GM12878 (cell line): ENCODE data around the gene NUBPL. TPM values are rescaled to one million over a fixed set of nuclear protein-coding genes. Genes with fewer than 3 reads are reported as not detected.

ENCODE experiments used
- ATAC-seq: fragments of 200-7000 bp; cut with Tn5 transposase; 3 replicates; pipeline ENCODE4 v1.9.1; 2020; ENCODE audit warnings: mild to moderate bottlenecking, moderate library complexity
- BruUV-seq: library from RNA; stranded (reverse); fragments of 400-500 nt; replicated peaks from 2 replicates; lab custom pipeline; 2021; lab: Mats Ljungman, UMichigan
- CTCF ChIA-PET: fragments of 300-600 bp; sonication (Branson Sonifier 250); formaldehyde crosslinking; extraction: SDS; loops from one replicate; lab custom pipeline; 2021; ENCODE audit warnings: inconsistent platforms; lab: Yijun Ruan, JAX
- POLR2A ChIA-PET: fragments of 350-600 bp; formaldehyde crosslinking; extraction: SDS; loops from one replicate; lab custom pipeline; 2021; ENCODE audit warnings: inconsistent platforms; lab: Charles Lee
- RAD21 ChIA-PET: fragments of 300-600 bp; sonication (Branson Sonifier 250); formaldehyde crosslinking; loops from one replicate; lab custom pipeline; 2023; ENCODE audit warnings: antibody characterized with exemption; ENCODE audit not compliant: unreplicated experiment; lab: Charles Lee
- SMC1A ChIA-PET: fragments of 300-600 bp; sonication (Branson Sonifier 250); formaldehyde crosslinking; loops from one replicate; lab custom pipeline; 2023; ENCODE audit not compliant: unreplicated experiment, uncharacterized antibody; lab: Charles Lee
- DNase-seq: peaks from one replicate; pipeline ENCODE4 v3.0.0-alpha.2; 2011; ENCODE audit warnings: low read depth, low spot score
- FAIRE-seq: peaks from 3 replicates; lab custom pipeline; 2011; peaks lifted over from hg19 to GRCh38; lab: Jason Lieb, UNC
- H2AFZ ChIP-seq: 2 replicates; pipeline ENCODE4 v1.6.0; 2011; ENCODE audit warnings: low read depth, low read length, control low read depth; ENCODE audit not compliant: control insufficient read depth
- H3K27ac ChIP-seq: 2 replicates; pipeline ENCODE4 v1.5.1; 2011; ENCODE audit warnings: control low read depth; ENCODE audit not compliant: control insufficient read depth, insufficient read depth
- H3K27me3 ChIP-seq, 2 experiments: replicated peaks in 1 of 2; 2 replicates each; pipeline versions ENCODE4 v1.6.0 to v1.6.1; 2011; ENCODE audit warnings: low read length in 1 of 2; ENCODE audit not compliant: control insufficient read depth in 2 of 2, insufficient read depth in 2 of 2
- H3K36me3 ChIP-seq, 2 experiments: 2 replicates each; pipeline ENCODE4 v1.5.1; 2011; ENCODE audit warnings: low read length in 1 of 2; ENCODE audit not compliant: control insufficient read depth in 2 of 2, insufficient read depth in 2 of 2
- H3K4me1 ChIP-seq: 2 replicates; pipeline ENCODE4 v1.6.1; 2011; ENCODE audit warnings: mild to moderate bottlenecking, low read length, moderate library complexity, mixed read lengths; ENCODE audit not compliant: control insufficient read depth, insufficient read depth
- H3K4me2 ChIP-seq: 2 replicates; pipeline ENCODE4 v1.6.0; 2011; ENCODE audit warnings: control low read depth; ENCODE audit not compliant: control insufficient read depth, insufficient read depth
- H3K4me3 ChIP-seq: fragments of 200-600 bp; sonication (generic); 2 replicates; pipeline ENCODE4 v1.5.1; 2016
- H3K79me2 ChIP-seq: 2 replicates; pipeline ENCODE4 v1.6.0; 2011; ENCODE audit warnings: low read length; ENCODE audit not compliant: control insufficient read depth, insufficient read depth
- H3K9ac ChIP-seq: 2 replicates; pipeline ENCODE4 v1.8.0; 2011; ENCODE audit warnings: low read length, control low read depth, mixed read lengths; ENCODE audit not compliant: control insufficient read depth, insufficient read depth
- H3K9me3 ChIP-seq: replicated peaks from 3 replicates; pipeline ENCODE4 v1.5.1; 2011; ENCODE audit warnings: mild to moderate bottlenecking, low read length; ENCODE audit not compliant: control insufficient read depth, insufficient read depth
- H4K20me1 ChIP-seq: 2 replicates; pipeline ENCODE4 v1.6.0; 2011; ENCODE audit not compliant: control insufficient read depth, insufficient read depth
- BCLAF1 ChIP-seq: fragments of 450-650 bp; IDR thresholded peaks from 2 replicates; pipeline ENCODE4 v1.6.1; 2017; ENCODE audit warnings: antibody characterized with exemption, mild to moderate bottlenecking, moderate library complexity
- BHLHE40 ChIP-seq, 2 experiments: fragments of 450-650 bp in 1 of 2; IDR thresholded peaks; 2 replicates each; pipeline ENCODE4 v1.6.1; 2011 to 2017; ENCODE audit warnings: low read depth in 2 of 2, borderline replicate concordance in 1 of 2, improper control_type of control experiment in 1 of 2, low read length in 1 of 2, mild to moderate bottlenecking in 1 of 2
- CBX5 ChIP-seq: sonication (generic); IDR thresholded peaks from 2 replicates; pipeline ENCODE4 v1.6.1; 2016; ENCODE audit warnings: low read depth, moderate library complexity, mild to moderate bottlenecking, inconsistent platforms
- CEBPB ChIP-seq, 2 experiments: fragments of 150-350 bp in 1 of 2; IDR thresholded peaks; 2 replicates each; pipeline ENCODE4 v1.6.1; 2012 to 2014; ENCODE audit warnings: low read depth in 2 of 2, low read length in 2 of 2, borderline replicate concordance in 1 of 2, inconsistent platforms in 1 of 2
- CHD2 ChIP-seq: IDR thresholded peaks from 2 replicates; pipeline ENCODE4 v1.6.1; 2011; ENCODE audit warnings: low read depth, low read length, improper control_type of control experiment, borderline replicate concordance
- EGR1 ChIP-seq, 2 experiments: IDR thresholded peaks; 1 replicate in 1 of 2; 2 replicates in 1 of 2; pipeline ENCODE4 v1.6.1; 2011 to 2012; ENCODE audit warnings: low read depth in 2 of 2, low read length in 2 of 2, borderline replicate concordance in 1 of 2, mild to moderate bottlenecking in 1 of 2, moderate library complexity in 1 of 2
- HDAC6 ChIP-seq: fragments of 200-600 bp; sonication (generic); IDR thresholded peaks from one replicate; pipeline ENCODE4 v1.8.0; 2017; ENCODE audit warnings: antibody characterized with exemption; ENCODE audit not compliant: unreplicated experiment
- KAT2A ChIP-seq: conservative IDR thresholded peaks from 2 replicates; pipeline ENCODE4 v1.6.1; 2011; ENCODE audit warnings: low read depth, low read length; ENCODE audit not compliant: control insufficient read depth
- NFYB ChIP-seq: IDR thresholded peaks from 2 replicates; pipeline ENCODE4 v1.6.1; 2011; ENCODE audit warnings: low read depth, mild to moderate bottlenecking, low read length, improper control_type of control experiment, moderate library complexity; ENCODE audit not compliant: insufficient read depth
- RBBP5 ChIP-seq: fragments of 200-600 bp; sonication (generic); conservative IDR thresholded peaks from 2 replicates; pipeline ENCODE4 v1.6.1; 2016
- SPI1 ChIP-seq: IDR thresholded peaks from 2 replicates; pipeline ENCODE4 v1.6.1; 2011; ENCODE audit warnings: low read depth, mild to moderate bottlenecking, low read length, moderate library complexity, borderline replicate concordance; ENCODE audit not compliant: insufficient read depth
- STAT1 ChIP-seq: fragments of 450-650 bp; conservative IDR thresholded peaks from 2 replicates; pipeline ENCODE4 v1.6.1; 2014; ENCODE audit warnings: antibody characterized with exemption, mild to moderate bottlenecking
- ZNF622 ChIP-seq: fragments of 450-650 bp; IDR thresholded peaks from 2 replicates; pipeline ENCODE4 v1.6.1; 2017; ENCODE audit warnings: mild to moderate bottlenecking, inconsistent platforms
- WGBS: methylation state at CpG from one replicate; pipeline ENCODE4 v1.1.6; 2016; ENCODE audit warnings: low lambda C conversion rate; ENCODE audit not compliant: insufficient replicate concordance, insufficient coverage; ENCODE audit errors: missing lambda C conversion rate; 5-methylcytosine and 5-hydroxymethylcytosine counted together
- in situ Hi-C: fragments of 300-500 bp; cut with MboI; formaldehyde crosslinking; loops from 9 replicates; pipeline ENCODE4 v1.14.3; 2018; ENCODE audit warnings: mixed read lengths
- intact Hi-C: fragments of 100-400 bp; cut with micrococcal nuclease; formaldehyde crosslinking; loops from one replicate; pipeline ENCODE4 v1.14.2; 2022; ENCODE audit not compliant: unreplicated experiment
- polyA plus RNA-seq, 11 experiments: library from polyadenylated mRNA; depleted of rRNA in 4 of 11; unstranded in 6 of 11; stranded (reverse) in 5 of 11; fragments of >200 nt; fragmentation: Nextera tagmentation in 4 of 11; fragmentation: Illumina TruSeq in 1 of 11; extraction: Ambion mirVana in 4 of 11; extraction: Trizol in 1 of 11; gene quantifications; 1 replicate in 1 of 11; 2 replicates in 10 of 11; pipeline versions ENCODE4 v1.2.1 to v1.2.3, GENCODE V29; 2011 to 2016; ENCODE audit warnings: inconsistent platforms in 2 of 11, missing spikeins in 2 of 11, low read depth in 1 of 11
- total RNA-seq, 4 experiments: library from RNA; depleted of rRNA in 3 of 4; stranded (reverse); fragments of >200 nt in 3 of 4; fragmentation: Illumina TruSeq in 1 of 4; extraction: Trizol in 1 of 4; gene quantifications; 2 replicates each; pipeline versions ENCODE4 v1.2.1 to v1.2.3, GENCODE V29; 2013 to 2021

NUBPL gene
- total and polyA plus RNA-seq, 10 of the 15 experiments (the other 5 are each of a cell fraction or from before 2014, with no cell fraction given) = 3.4 to 11.6 (median 8.1) TPM

GRCh38 chr14:31660728-31661127, 99.5 kb downstream of the NUBPL start:
- no peak for FAIRE-seq
- Histone ChIP-seq H3K36me3 (no peaks in the 10 kb centered on the region), H3K79me2 (no peaks in the 10 kb centered on the region), H4K20me1 (no peaks in the 10 kb centered on the region), H3K9me3 (no peaks in the 10 kb centered on the region), H3K4me3 (no peak overlapping the region), H3K4me1 (no peaks in the 10 kb centered on the region), H3K27ac (no peak overlapping the region), H3K27me3 (no peaks in the 10 kb centered on the region), H2AFZ (no peak overlapping the region), H3K9ac (no peak overlapping the region), H3K4me2 (no peak overlapping the region)
- no peak for DNase-seq
- TF ChIP-seq BCLAF1 (no peak), RBBP5 (no peak), BHLHE40 (IDR thresholded peaks at IDR 0.05; ENCODE audit: borderline replicate concordance in 1 of 2, low read depth in 2 of 2, low read length in 1 of 2) (no peak), STAT1 (no peak), NFYB (no peak), CBX5 (no peak), CEBPB (IDR thresholded peaks at IDR 0.05; ENCODE audit: borderline replicate concordance in 1 of 2, low read depth in 2 of 2, low read length in 2 of 2) (no peak), EGR1 (IDR thresholded peaks at IDR 0.05; ENCODE audit: borderline replicate concordance in 1 of 2, low read depth in 2 of 2, low read length in 2 of 2) (no peak), ZNF622 (no peak), CHD2 (no peak), HDAC6 (no peak), KAT2A (no peak), SPI1 (no peak)
- ChIA-PET POLR2A (no interaction called here), RAD21 (no interaction called here), CTCF (interaction anchor here (0.9 kb wide), 1 partner anchor 27 kb away, joined by 3 read pairs; no protein-coding TSS in a partner anchor), SMC1A (interaction anchor here (1.1 to 1.2 kb wide), 2 partner anchors 13 to 51 kb away, joined by 3 read pairs; no protein-coding TSS in a partner anchor)
- ATAC-seq = no peak
- in situ Hi-C loops = no loop called here
- BruUV-seq = no TSS peak
- intact Hi-C loops = no loop called here
- WGBS = 90% methylated on average over 1 of the region's 1 CpG
